ENCODE data around the gene MPPED2. TPM values are rescaled to one million over a fixed set of nuclear protein-coding genes. Genes with fewer than 3 reads are reported as not detected.
A peak's percentile ranks its signal among the peaks of the same experiment; 100 is the strongest.

Gene MPPED2
- total RNA-seq, 1 donor from 2014 or later, result 9.7 TPM

- ATAC-seq, result no peak
These were observed 36.6 kb downstream of the MPPED2 start for GRCh38 chr11:30549565-30549964.

DNA sequence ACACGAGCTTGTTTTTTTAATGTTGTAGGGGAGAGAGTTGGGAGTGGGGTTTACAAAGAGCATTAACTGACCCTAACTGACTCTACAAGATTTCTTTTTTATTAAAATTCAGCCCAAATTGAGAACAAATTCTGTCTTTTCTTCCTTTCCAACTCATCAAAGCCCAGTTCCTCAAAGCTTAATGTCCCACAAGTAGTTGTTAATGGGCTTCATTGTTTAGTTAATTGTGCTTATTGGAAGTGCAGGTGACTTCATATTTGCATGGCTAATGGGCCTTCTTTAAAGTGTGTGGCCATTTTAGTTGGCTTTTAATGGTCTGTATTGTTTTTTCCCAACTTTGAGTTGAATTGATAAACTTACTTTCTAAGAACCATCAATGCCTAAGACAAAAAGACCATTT lies 39.8 kb downstream of the MPPED2 start:
- no peak for DNase-seq (ENCODE audit: missing footprints)
- ATAC-seq, result no peak
- intact Hi-C loops (cut with DNase I), result loop anchor here (10.0 kb wide), 1 partner anchor 92 kb away; no protein-coding TSS in a partner anchor

More at GRCh38 chr11:30549565-30549964, 36.6 kb downstream of the MPPED2 start:
- intact Hi-C loops (cut with DNase I), result loop anchor here (10.0 kb wide), 1 partner anchor 95 kb away; no protein-coding TSS in a partner anchor
- no peak for DNase-seq (ENCODE audit: missing footprints)

DNA sequence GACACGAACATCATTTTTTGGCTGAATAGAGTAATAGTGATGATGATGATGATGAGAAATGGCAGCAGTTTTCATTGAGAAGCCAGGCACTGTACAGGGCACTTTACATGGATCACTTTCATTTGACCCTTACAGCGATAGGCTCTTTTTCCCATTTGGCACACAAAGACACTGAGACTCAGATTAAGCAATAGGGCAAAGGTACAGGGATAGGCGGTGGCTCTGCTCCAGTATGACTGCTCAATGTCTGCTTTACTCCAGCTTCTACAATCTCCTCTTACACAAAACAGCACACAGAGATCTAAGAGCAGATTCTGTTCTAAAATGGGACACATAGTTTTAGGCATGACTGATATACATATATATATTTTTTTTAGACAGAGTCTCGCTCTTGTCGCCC lies 40.6 kb downstream of the MPPED2 start:
- DNase-seq (ENCODE audit: missing footprints) (no peak), ATAC-seq (no peak)
- intact Hi-C loops (cut with DNase I), result loop anchor here (10.0 kb wide), 1 partner anchor 91 kb away; no protein-coding TSS in a partner anchor

GRCh38 chr11:30543066-30543465 lies 43.1 kb downstream of the MPPED2 start:
- DNase-seq (ENCODE audit: missing footprints) (no peak), ATAC-seq (no peak)
- intact Hi-C loops (cut with DNase I), result loop anchor here (10.0 kb wide), 1 partner anchor 88 kb away; no protein-coding TSS in a partner anchor

GRCh38 chr11:30540781-30541180 lies 45.4 kb downstream of the MPPED2 start:
- no peak for DNase-seq (ENCODE audit: missing footprints)
- ATAC-seq, result no peak
- intact Hi-C loops (cut with DNase I), result loop anchor here (10.0 kb wide), 1 partner anchor 86 kb away; no protein-coding TSS in a partner anchor

DNA sequence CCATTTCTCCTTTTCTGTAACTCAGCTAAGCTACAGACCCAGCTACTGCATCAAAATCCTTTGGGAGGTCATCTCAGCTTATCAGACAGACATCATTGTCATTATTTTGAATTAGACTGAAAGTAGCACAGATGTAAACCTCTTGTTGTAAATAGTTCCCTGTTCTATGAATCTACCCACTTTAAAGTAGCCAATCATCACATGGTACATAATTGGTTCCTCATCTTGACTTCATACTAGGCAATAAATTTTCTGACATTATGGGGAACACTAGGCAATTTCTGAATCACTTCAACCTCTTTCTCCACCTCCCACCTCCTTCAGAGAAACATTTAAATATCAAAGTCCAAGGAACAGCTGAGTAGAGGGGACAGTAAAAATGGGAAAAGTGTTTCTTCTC lies 47.9 kb downstream of the MPPED2 start:
- DNase-seq (ENCODE audit: missing footprints), result no peak
- ATAC-seq, result no peak
- intact Hi-C loops (cut with DNase I), result no loop called here

DNA sequence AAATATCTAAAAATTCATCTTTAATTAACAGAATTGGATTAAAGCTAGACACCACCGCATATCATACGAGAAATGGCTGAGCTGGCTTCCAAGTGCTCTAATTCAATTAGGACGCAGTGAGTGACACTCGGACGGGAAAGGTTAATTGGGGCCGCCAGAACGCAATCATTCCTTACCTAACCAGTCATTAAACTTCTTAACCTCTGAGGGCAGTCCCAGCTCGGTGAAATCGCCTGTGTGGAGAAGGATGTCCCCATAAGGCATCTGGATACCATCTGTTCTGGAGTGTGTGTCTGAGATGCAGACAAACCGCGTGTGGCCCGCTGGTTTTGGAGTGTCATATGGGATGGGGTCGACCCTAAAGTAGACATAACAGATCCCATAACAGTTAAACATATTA lies 50.3 kb downstream of the MPPED2 start:
- no peak for ATAC-seq
- intact Hi-C loops (cut with DNase I), result no loop called here
- no peak for DNase-seq (ENCODE audit: missing footprints)

GRCh38 chr11:30533445-30533947 lies 52.7 kb downstream of the MPPED2 start:
- DNase-seq (ENCODE audit: missing footprints), result no peak
- ATAC-seq, result peak; percentile 28
- intact Hi-C loops (cut with DNase I), result no loop called here

- no peak for DNase-seq (ENCODE audit: missing footprints)
- intact Hi-C loops (cut with DNase I), result no loop called here
- ATAC-seq, result no peak
These were observed 58.6 kb downstream of the MPPED2 start for GRCh38 chr11:30527566-30527965.

GRCh38 chr11:30526558-30526957 lies 59.6 kb downstream of the MPPED2 start:
- ATAC-seq (no peak), DNase-seq (ENCODE audit: missing footprints) (no peak)
- intact Hi-C loops (cut with DNase I), result no loop called here

- no peak for DNase-seq (ENCODE audit: missing footprints)
- no peak for ATAC-seq
- intact Hi-C loops (cut with DNase I), result no loop called here
These were observed 63.5 kb downstream of the MPPED2 start for GRCh38 chr11:30522536-30523243.

DNA sequence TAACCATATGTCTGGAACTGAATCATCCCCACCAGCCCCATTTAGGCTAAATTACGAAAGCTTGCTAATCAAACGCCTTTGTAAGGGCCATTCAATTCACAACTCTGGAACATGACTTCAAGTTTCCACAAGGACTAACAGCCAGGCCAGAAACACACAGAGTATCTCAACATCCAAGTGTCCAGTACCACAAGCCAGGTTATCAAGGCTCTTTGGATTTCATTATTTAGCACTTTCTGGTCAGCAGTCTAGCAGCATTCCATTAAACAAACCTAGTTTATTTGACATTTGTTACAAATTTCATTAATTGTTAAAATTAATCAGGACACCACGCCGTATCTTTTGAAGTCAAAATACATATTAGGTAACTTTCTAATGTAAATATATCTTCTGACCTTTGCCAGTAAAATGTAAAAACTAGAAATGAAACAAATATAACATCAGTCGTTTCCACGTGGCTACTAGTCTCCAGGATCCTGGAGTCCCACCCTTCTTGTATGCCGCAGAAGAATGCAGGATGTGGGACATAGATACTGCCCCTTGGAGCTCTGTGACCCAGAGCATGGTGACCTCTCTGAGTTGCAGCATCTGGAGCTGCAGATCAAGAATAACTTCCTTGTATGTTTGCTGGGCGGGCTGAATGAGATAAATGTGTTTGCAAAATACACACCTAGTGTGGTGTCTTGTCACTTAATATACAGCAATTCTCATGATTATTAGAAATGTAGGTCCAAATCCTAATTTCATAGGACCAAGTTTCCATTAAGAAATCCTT lies 64.7 kb downstream of the MPPED2 start:
- DNase-seq (ENCODE audit: missing footprints), result no peak
- intact Hi-C loops (cut with DNase I), result no loop called here
- ATAC-seq, result no peak

GRCh38 chr11:30513087-30513486 lies 73.1 kb downstream of the MPPED2 start:
- DNase-seq (ENCODE audit: missing footprints) (no peak), ATAC-seq (no peak)
- intact Hi-C loops (cut with DNase I), result no loop called here

- ATAC-seq (no peak), DNase-seq (ENCODE audit: missing footprints) (no peak)
- intact Hi-C loops (cut with DNase I), result no loop called here
These were observed 74.7 kb downstream of the MPPED2 start for GRCh38 chr11:30511408-30511807.

DNA sequence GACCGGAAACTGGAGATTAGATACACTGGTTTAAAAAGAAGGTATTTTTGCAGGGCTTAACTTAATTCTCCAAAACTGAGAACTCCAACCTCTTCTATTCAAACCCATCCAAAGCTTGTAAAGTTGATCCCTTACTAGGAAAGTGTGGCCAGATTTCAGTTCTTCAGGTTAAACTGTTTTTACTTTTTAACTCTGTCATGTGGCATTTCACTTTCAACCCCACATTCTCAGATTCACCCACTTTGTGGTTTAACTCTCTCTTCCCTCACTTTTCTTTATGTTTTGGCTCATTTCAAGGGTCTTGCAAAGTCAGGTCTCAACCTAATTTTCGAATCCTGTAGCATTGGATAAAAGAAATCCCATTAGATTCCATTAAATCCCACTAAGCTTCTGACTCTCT lies 75.4 kb downstream of the MPPED2 start:
- ATAC-seq, result no peak
- DNase-seq (ENCODE audit: missing footprints), result no peak
- intact Hi-C loops (cut with DNase I), result no loop called here

DNA sequence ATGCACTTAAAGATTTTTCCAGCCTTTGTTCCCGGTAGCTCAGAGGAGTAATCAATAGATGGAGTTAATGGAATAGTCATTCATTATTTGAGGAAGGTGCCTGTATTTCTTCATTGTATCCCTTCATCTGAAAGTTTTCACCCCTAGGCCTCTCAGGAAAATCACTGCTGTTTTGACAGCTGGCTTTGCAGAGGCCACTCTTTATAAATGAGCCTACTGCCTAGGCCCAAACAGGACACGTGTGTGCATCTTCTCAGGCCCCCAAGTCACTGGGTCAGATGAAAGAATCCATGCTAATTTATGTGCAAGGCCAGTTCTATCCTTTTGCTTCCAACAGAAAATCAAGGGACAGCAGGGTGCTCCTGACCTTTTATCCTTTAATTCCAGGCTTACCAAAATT lies 76.8 kb downstream of the MPPED2 start:
- intact Hi-C loops (cut with DNase I), result no loop called here
- ATAC-seq (no peak), DNase-seq (ENCODE audit: missing footprints) (no peak)

DNA sequence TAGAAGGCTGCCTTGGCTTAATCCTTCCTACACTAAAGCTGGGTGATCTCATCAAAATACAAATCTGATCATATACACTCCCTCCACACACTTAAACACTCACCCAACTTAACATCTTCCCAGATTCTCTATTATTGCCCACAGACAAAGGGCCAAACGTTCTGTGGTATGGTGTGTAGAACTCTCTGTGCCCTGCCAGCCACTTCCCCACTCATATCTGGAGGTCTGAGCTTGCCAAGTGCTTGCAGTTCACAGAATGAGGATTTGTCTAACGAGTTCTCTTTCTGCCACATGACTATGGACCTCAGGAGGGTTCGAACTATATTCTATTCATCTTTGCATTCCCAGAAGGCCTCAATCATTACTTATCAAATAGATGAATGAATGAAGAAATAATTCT lies 77.6 kb downstream of the MPPED2 start:
- intact Hi-C loops (cut with DNase I), result no loop called here
- peak; percentile 77 for ATAC-seq
- DNase-seq (ENCODE audit: missing footprints), result no peak

DNA sequence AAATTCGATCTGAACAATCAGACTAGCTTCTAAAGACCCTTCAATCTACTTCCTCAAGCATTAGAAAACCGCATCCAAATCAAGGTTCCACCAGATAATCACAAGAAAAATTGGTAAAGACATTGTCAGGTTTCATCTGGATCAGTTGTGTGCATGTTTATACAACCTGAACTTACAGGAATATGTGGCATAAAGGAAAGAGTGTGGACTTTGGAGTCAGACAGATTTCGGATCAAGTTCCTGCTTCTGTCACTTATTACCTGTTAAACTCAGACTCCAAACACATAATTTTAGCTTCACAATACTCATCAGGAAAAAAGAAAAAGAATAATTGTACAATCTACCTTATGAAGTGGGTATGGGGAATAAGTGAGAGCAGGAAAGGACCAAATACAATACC lies 80.5 kb downstream of the MPPED2 start:
- ATAC-seq (no peak), DNase-seq (ENCODE audit: missing footprints) (no peak)
- intact Hi-C loops (cut with DNase I), result no loop called here

DNA sequence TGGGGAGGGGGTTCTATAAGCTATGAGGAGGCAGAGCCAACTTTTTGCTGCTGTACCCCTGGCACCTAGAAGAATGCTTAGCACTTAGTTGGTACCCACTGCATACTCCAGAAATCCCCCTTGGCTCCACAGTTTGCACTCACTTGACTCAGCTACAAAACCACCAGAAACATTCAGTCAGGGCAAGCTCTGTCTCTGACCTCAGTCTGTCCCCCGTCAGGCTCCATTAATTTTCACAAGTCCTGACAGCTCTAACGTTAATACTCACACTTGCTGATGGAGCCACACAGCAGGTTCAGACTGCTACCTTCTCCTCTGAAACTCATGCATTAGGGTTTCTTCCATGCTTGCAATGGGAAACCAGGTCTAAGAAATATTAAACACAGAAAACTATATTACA lies 81.7 kb downstream of the MPPED2 start:
- no peak for ATAC-seq
- intact Hi-C loops (cut with DNase I), result no loop called here
- no peak for DNase-seq (ENCODE audit: missing footprints)

GRCh38 chr11:30503156-30503555 lies 83.0 kb downstream of the MPPED2 start:
- ATAC-seq, result peak; percentile 37

More at GRCh38 chr11:30503156-30503555, 83.0 kb downstream of the MPPED2 start:
- intact Hi-C loops (cut with DNase I), result no loop called here
- DNase-seq (ENCODE audit: missing footprints), result no peak

All from Right ventricle myocardium inferior (tissue), 1 donor.